ENCODE data around the gene FYN.

DNA sequence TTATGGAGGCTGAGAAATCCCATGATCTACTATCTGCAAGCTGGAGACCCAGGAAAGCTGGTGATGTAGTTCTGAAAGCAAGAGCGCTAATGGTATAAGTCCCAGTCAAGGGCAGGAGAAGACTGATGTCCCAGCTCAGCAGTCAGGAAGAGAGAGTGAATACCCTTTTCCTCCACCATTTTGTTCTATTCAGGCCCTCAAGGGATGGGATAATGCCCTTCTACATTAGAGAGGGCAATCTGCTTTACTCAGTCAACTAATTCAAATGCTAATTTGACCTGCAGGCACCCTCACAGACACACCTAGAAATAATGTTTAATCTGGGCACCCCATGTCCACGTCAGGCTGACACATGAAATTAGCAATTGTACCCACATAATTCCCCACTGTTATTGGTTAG, 10.8 kb upstream of the FYN start:
- TF ChIP-seq, protein P1, sequence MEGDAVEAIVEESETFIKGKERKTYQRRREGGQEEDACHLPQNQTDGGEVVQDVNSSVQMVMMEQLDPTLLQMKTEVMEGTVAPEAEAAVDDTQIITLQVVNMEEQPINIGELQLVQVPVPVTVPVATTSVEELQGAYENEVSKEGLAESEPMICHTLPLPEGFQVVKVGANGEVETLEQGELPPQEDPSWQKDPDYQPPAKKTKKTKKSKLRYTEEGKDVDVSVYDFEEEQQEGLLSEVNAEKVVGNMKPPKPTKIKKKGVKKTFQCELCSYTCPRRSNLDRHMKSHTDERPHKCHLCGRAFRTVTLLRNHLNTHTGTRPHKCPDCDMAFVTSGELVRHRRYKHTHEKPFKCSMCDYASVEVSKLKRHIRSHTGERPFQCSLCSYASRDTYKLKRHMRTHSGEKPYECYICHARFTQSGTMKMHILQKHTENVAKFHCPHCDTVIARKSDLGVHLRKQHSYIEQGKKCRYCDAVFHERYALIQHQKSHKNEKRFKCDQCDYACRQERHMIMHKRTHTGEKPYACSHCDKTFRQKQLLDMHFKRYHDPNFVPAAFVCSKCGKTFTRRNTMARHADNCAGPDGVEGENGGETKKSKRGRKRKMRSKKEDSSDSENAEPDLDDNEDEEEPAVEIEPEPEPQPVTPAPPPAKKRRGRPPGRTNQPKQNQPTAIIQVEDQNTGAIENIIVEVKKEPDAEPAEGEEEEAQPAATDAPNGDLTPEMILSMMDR (IDR thresholded peaks at IDR 0.05 in 2 of 3, conservative IDR thresholded peaks at IDR 0.05 in 1 of 3; ENCODE audit: borderline replicate concordance in 1 of 3, insufficient read depth in 1 of 3, low read depth in 2 of 3, low read length in 2 of 3) = no peak
- TF ChIP-seq POLR2AphosphoS5 (IDR thresholded peaks at IDR 0.05; ENCODE audit: low read depth, low read length) (no peak), JUND (IDR thresholded peaks at IDR 0.05) (no peak), SP1 (IDR thresholded peaks at IDR 0.05; ENCODE audit: low read depth) (no peak), EZH2phosphoT487 (IDR thresholded peaks at IDR 0.05; ENCODE audit: borderline replicate concordance) (no peak), EZH2 (IDR thresholded peaks at IDR 0.05) (no peak)
- TF ChIP-seq, protein P2, sequence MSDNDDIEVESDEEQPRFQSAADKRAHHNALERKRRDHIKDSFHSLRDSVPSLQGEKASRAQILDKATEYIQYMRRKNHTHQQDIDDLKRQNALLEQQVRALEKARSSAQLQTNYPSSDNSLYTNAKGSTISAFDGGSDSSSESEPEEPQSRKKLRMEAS (IDR thresholded peaks at IDR 0.05) = no peak
